SK-N-SH (cell line): Measurements from ENCODE around the gene CASP9. TPM values are rescaled to one million over a fixed set of nuclear protein-coding genes. Genes with fewer than 3 reads are reported as not detected.

Experiments used
- CTCF ChIA-PET: fragments of 300-600, 350-600 bp; formaldehyde crosslinking; extraction: SDS; loops from one replicate; lab custom pipeline; 2021; lab: Yijun Ruan, JAX
- POLR2A ChIA-PET: fragments of 350-600 bp; sonication (Branson Sonifier 250); formaldehyde crosslinking; extraction: SDS; loops from one replicate; lab custom pipeline; 2020; ENCODE audit warnings: antibody characterized with exemption, inconsistent platforms; lab: Yijun Ruan, JAX
- DNase-seq: peaks from one replicate; pipeline ENCODE4 v3.0.0; 2012
- H2AFZ ChIP-seq: fragments of 200-600 bp; sonication (generic); 2 replicates; pipeline ENCODE4 v1.8.1; 2016; ENCODE audit warnings: antibody characterized with exemption, mild to moderate bottlenecking, low read depth
- H3F3A ChIP-seq: fragments of 200-600 bp; sonication (generic); replicated peaks from 2 replicates; pipeline ENCODE3; 2016; ENCODE audit warnings: antibody characterized with exemption, mild to moderate bottlenecking; ENCODE audit not compliant: insufficient read depth
- H3K27ac ChIP-seq, 2 experiments: fragments of 200-500 bp in 1 of 2; fragments of 200-600 bp in 1 of 2; sonication (Bioruptor generic) in 1 of 2; sonication (generic), shearing (Covaris generic) in 1 of 2; 2 replicates each; pipeline versions ENCODE4 v1.5.1 to v1.6.1; 2014 to 2016; ENCODE audit warnings: low read depth in 2 of 2, inconsistent platforms in 1 of 2, low read length in 1 of 2, mild to moderate bottlenecking in 1 of 2, mixed read lengths in 1 of 2
- H3K27me3 ChIP-seq: fragments of 200-600 bp; sonication (generic), shearing (Covaris generic); 2 replicates; pipeline ENCODE4 v1.6.1; 2016; ENCODE audit warnings: mixed run types; ENCODE audit not compliant: insufficient read depth
- H3K36me3 ChIP-seq, 2 experiments: fragments of 200-500 bp in 1 of 2; fragments of 200-600 bp in 1 of 2; sonication (Bioruptor generic) in 1 of 2; sonication (generic) in 1 of 2; replicated peaks in 1 of 2; 2 replicates each; pipeline versions ENCODE3 to v1.5.1; 2014 to 2016; ENCODE audit warnings: low read length in 1 of 2, mild to moderate bottlenecking in 1 of 2; ENCODE audit not compliant: insufficient read depth in 2 of 2, control insufficient read depth in 1 of 2
- H3K4me1 ChIP-seq, 2 experiments: fragments of 200-500 bp in 1 of 2; fragments of 200-600 bp in 1 of 2; sonication (Bioruptor generic) in 1 of 2; sonication (generic), shearing (Covaris generic) in 1 of 2; 2 replicates each; pipeline versions ENCODE4 v1.5.1 to v1.6.1; 2014 to 2016; ENCODE audit warnings: low read depth in 1 of 2, low read length in 1 of 2, mixed run types in 1 of 2; ENCODE audit not compliant: insufficient read depth in 2 of 2, control insufficient read depth in 1 of 2
- H3K4me2 ChIP-seq: fragments of 200-600 bp; sonication (generic), shearing (Covaris generic); 2 replicates; pipeline ENCODE4 v1.6.1; 2017; ENCODE audit warnings: mixed run types
- H3K4me3 ChIP-seq, 2 experiments: fragments of 200-500 bp in 1 of 2; fragments of 200-600 bp in 1 of 2; sonication (Bioruptor generic) in 1 of 2; sonication (generic), shearing (Covaris generic) in 1 of 2; 2 replicates each; pipeline versions ENCODE4 v1.5.1 to v1.8.1; 2014 to 2016; ENCODE audit warnings: low read depth in 2 of 2, inconsistent platforms in 1 of 2, low read length in 1 of 2, mild to moderate bottlenecking in 1 of 2, mixed read lengths in 1 of 2, moderate library complexity in 1 of 2
- H3K79me2 ChIP-seq: fragments of 200-600 bp; sonication (generic); 2 replicates; pipeline ENCODE4 v1.8.1; 2017; ENCODE audit warnings: mild to moderate bottlenecking; ENCODE audit not compliant: insufficient read depth
- H3K9ac ChIP-seq: fragments of 200-600 bp; sonication (generic); 2 replicates; pipeline ENCODE4 v1.6.1; 2017; ENCODE audit warnings: mixed run types
- H3K9me2 ChIP-seq: fragments of 200-600 bp; sonication (generic); 2 replicates; pipeline ENCODE4 v1.6.1; 2017; ENCODE audit warnings: mixed run types
- H3K9me3 ChIP-seq: fragments of 200-600 bp; sonication (generic); 2 replicates; pipeline ENCODE4 v1.6.1; 2017; ENCODE audit warnings: mixed run types, mild to moderate bottlenecking, moderate library complexity
- H4K20me1 ChIP-seq: fragments of 200-600 bp; sonication (generic); 2 replicates; pipeline ENCODE4 v1.6.1; 2017; ENCODE audit warnings: mild to moderate bottlenecking, mixed run types; ENCODE audit not compliant: insufficient read depth
- CHD2 ChIP-seq: fragments of 150-350 bp; IDR thresholded peaks from 2 replicates; pipeline ENCODE4 v1.6.1; 2018; ENCODE audit warnings: low read length; ENCODE audit not compliant: partially characterized antibody
- FOXJ3 ChIP-seq: sonication (generic); formaldehyde crosslinking; IDR thresholded peaks from 2 replicates; pipeline ENCODE4 v1.5.1; 2020; ENCODE audit warnings: mild to moderate bottlenecking, missing genetic modification reagents
- GABPA ChIP-seq: IDR thresholded peaks from 2 replicates; pipeline ENCODE4 v1.4.0; 2012; ENCODE audit warnings: low read depth, mild to moderate bottlenecking
- GATA2 ChIP-seq: sonication (generic); formaldehyde crosslinking; IDR thresholded peaks from 2 replicates; pipeline ENCODE4 v1.5.0; 2020; ENCODE audit warnings: mild to moderate bottlenecking, missing genetic modification reagents
- IRF3 ChIP-seq: fragments of 150-350 bp; IDR thresholded peaks from 2 replicates; pipeline ENCODE4 v1.6.1; 2016; ENCODE audit warnings: mild to moderate bottlenecking, low read depth, low read length
- NRF1 ChIP-seq: IDR thresholded peaks from 2 replicates; pipeline ENCODE4 v1.6.1; 2012; ENCODE audit warnings: low read depth, mild to moderate bottlenecking, low read length
- REST ChIP-seq: IDR thresholded peaks from 2 replicates; pipeline ENCODE4 v1.6.1; 2012; ENCODE audit warnings: mild to moderate bottlenecking, low read depth, low read length, moderate library complexity
- RXRA ChIP-seq: IDR thresholded peaks from 2 replicates; pipeline ENCODE4 v1.4.0; 2012; ENCODE audit warnings: low read depth, mild to moderate bottlenecking, borderline replicate concordance
- SMC3 ChIP-seq: IDR thresholded peaks from 2 replicates; pipeline ENCODE4 v1.6.1; 2012; ENCODE audit warnings: low read depth, low read length, improper control_type of control experiment
- TAF1 ChIP-seq: IDR thresholded peaks from 2 replicates; pipeline ENCODE4 v1.6.1; 2012; ENCODE audit warnings: low read depth, mild to moderate bottlenecking, low read length, moderate library complexity, borderline replicate concordance
- TEAD4 ChIP-seq: IDR thresholded peaks from 2 replicates; pipeline ENCODE4 v1.4.0; 2012; ENCODE audit warnings: mild to moderate bottlenecking, borderline replicate concordance; ENCODE audit not compliant: insufficient read depth
- WGBS: methylation state at CpG from one replicate; pipeline ENCODE4 v1.1.6; 2017; ENCODE audit warnings: low lambda C conversion rate; 5-methylcytosine and 5-hydroxymethylcytosine counted together
- polyA plus RNA-seq, 3 experiments: library from polyadenylated mRNA; depleted of rRNA; stranded (reverse); fragments of >200 nt; gene quantifications; 2 replicates each; pipeline ENCODE4 v1.2.3, GENCODE V29; 2012
- TF ChIP-seq, protein P1 (sequence below): IDR thresholded peaks from 2 replicates; pipeline ENCODE4 v1.4.0; 2012; ENCODE audit warnings: low read depth, borderline replicate concordance

CASP9 gene
- polyA plus RNA-seq, 1 of the 3 experiments (the other 2 are of a cell fraction), result 16.9 TPM

DNA sequence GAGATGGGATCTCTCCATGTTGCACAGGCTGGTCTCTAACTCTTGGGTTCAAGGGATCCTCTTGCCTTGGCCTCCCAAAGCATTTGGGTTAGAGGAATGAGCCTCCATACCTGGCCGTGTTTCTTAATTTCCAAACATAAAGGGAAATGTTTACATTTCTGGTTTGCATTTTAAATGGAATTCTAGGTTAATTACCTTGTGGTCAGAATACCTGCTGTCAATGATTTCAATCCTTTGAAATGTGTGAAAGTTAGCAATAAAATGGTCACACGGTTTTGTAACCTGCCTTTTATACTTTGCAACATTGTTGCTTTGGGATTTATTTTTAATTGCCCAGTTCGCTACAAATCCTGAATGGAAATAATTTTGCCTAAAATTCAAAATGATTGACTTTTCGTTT lies 34.5 kb upstream of the CASP9 start:
- no peaks in the 10 kb centered on the region for H3K4me1 ChIP-seq
- H3K9ac ChIP-seq, result no peak overlapping the region
- no peak overlapping the region for H3K4me2 ChIP-seq
- 96% methylated on average over 4 of the region's 4 CpGs for WGBS
- no peak overlapping the region for H3K27ac ChIP-seq
- H3K27me3 ChIP-seq, result no peaks in the 10 kb centered on the region
- TF ChIP-seq IRF3 (no peak), FOXJ3 (no peak), RXRA (no peak), CHD2 (no peak), NRF1 (no peak), REST (no peak), TAF1 (no peak), TEAD4 (no peak), GATA2 (no peak), GABPA (no peak), SMC3 (no peak)
- TF ChIP-seq, protein P1, sequence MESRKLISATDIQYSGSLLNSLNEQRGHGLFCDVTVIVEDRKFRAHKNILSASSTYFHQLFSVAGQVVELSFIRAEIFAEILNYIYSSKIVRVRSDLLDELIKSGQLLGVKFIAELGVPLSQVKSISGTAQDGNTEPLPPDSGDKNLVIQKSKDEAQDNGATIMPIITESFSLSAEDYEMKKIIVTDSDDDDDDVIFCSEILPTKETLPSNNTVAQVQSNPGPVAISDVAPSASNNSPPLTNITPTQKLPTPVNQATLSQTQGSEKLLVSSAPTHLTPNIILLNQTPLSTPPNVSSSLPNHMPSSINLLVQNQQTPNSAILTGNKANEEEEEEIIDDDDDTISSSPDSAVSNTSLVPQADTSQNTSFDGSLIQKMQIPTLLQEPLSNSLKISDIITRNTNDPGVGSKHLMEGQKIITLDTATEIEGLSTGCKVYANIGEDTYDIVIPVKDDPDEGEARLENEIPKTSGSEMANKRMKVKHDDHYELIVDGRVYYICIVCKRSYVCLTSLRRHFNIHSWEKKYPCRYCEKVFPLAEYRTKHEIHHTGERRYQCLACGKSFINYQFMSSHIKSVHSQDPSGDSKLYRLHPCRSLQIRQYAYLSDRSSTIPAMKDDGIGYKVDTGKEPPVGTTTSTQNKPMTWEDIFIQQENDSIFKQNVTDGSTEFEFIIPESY, result no peak
- TF ChIP-seq, all 33 proteins: peak for 0
- Histone ChIP-seq H3F3A (peaks cover 3% of the 10 kb centered on the region), H3K9me2 (no peaks in the 10 kb centered on the region), H3K79me2 (no peaks in the 10 kb centered on the region), H3K4me3 (no peak overlapping the region), H2AFZ (no peak overlapping the region), H4K20me1 (no peaks in the 10 kb centered on the region), H3K9me3 (no peaks in the 10 kb centered on the region), H3K36me3 (peaks cover 23 to 35% of the 10 kb centered on the region in 2 experiments)
- DNase-seq, result no peak
- ChIA-PET CTCF (no interaction called here), POLR2A (no interaction called here)
